HG03095 (cell line): ENCODE data around the gene ZDHHC16.
"Not testable (repeated sequence)": the region's sequence is repeated elsewhere in the genome, so short reads cannot be mapped to it uniquely, and the experiment has no call there.

Experiments
- ATAC-seq: cut with Tn5 transposase; IDR thresholded peaks from one replicate; pipeline ENCODE4 v1.9.1; 2021; ENCODE audit warnings: moderate library complexity; ENCODE audit not compliant: unreplicated experiment

The ZDHHC16 gene

DNA sequence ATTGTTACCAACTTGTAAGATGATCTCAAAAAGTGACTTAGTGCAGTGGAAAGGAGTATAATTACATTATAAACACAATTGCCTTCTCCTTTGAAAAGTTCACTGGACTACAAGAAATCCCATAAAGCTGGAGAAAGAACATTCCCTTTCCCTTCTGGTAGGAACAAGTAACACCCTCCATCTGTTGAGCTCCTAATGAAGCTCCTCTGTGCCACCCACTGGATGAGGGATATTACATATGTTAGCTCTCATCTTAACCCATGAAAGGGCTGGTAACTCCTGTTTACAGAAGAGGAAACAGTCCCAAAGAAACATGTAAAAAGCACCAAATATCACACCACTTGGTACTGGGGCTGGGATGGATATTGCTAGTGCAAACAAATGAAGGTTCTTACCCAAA is 11.9 kb upstream of the ZDHHC16 start:
- ATAC-seq: no peak

DNA sequence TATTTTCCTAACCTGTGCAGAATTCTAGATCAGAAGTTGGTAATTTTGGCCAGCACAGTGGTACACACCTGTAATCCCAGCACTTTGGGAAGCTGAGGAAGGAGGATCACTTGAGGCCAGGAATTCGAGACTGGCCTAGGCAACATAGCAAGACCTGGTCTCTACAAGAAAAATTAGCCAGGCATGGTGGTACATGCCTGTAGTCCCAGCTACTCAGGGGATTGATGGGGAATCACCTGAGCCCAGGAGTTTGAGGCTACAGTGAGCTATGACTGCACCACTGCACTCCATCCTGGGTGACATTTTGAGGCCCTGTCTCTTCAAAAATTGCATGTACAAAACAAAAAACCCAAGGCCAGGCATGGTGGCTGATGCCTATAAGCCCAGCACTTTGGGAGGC is 11.4 kb upstream of the ZDHHC16 start:
- ATAC-seq: no peak

GRCh38 chr10:97435211-97435610 is 10.8 kb upstream of the ZDHHC16 start:
- ATAC-seq: no peak

GRCh38 chr10:97442277-97442676 is 3.7 kb upstream of the ZDHHC16 start:
- ATAC-seq: no peak

GRCh38 chr10:97444212-97444611 is 1.8 kb upstream of the ZDHHC16 start:
- ATAC-seq: no peak

DNA sequence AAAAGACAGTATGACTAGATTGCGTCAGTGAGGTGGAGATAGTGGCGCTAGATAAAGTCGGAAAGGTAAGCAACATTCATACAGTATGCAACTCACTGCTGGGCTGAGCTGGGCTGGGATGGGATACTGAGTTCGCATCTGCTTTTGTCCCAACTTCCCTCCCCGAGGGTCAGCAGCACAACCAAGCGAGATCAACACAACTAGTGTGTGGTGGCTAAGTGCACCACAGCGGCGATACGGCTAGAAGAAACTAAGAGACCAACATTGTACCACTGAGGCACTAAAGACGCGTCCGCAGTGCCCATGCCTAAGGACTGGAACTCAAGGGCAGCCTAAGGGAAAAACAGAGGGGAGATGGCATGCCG is 636 bp upstream of the ZDHHC16 start:
- ATAC-seq: no peak

DNA sequence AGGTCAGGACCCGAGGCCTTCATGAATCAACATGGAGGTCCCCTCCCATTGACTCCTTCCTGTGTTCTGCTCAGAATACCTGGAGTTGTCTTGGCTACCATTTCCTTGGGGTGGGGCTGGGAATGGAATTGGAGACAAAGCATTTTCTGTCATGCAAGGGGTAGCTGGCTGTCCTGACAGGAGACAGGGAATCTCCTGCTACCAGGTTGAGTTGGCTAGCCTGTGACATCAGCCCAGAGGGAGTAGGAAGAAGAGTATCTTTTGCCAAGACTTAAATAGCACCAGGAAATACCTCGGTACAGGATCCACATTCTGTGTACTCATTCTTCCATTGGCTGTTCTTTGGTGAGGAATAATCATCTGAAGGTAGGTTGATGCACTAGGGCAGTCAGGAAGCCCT is 4.9 kb downstream of the ZDHHC16 start:
- ATAC-seq: no peak

DNA sequence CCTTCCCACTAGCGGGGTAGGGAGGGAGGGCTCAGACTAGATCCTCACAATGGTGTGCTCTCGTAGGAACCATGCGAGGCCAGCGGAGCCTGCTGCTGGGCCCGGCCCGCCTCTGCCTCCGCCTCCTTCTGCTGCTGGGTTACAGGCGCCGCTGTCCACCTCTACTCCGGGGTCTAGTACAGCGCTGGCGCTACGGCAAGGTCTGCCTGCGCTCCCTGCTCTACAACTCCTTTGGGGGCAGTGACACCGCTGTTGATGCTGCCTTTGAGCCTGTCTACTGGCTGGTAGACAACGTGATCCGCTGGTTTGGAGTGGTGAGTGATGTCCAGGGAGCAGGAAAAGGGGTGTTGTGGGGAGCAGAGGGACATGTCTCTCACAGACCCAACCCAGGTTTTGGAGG is 5.6 kb downstream of the ZDHHC16 start:
- ATAC-seq: no peak

DNA sequence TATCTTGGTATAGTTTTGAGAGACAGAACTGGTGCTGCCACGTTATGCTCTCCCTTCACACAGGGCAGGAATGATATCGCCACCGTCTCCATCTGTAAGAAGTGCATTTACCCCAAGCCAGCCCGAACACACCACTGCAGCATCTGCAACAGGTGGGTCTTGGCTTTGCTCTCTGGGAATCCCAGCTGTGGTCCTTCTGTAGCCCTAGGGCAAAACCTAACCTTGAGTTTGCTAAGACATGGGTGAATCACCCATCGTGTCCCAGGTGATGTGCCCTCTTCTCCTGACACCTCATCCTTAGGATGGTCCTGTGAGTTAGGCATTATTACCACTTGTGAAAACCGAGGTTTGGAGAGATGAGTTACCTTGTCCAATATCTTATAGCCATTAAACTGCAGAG is 6.4 kb downstream of the ZDHHC16 start:
- ATAC-seq: no peak

GRCh38 chr10:97454330-97455036 is 8.5 kb downstream of the ZDHHC16 start:
- ATAC-seq: no peak

DNA sequence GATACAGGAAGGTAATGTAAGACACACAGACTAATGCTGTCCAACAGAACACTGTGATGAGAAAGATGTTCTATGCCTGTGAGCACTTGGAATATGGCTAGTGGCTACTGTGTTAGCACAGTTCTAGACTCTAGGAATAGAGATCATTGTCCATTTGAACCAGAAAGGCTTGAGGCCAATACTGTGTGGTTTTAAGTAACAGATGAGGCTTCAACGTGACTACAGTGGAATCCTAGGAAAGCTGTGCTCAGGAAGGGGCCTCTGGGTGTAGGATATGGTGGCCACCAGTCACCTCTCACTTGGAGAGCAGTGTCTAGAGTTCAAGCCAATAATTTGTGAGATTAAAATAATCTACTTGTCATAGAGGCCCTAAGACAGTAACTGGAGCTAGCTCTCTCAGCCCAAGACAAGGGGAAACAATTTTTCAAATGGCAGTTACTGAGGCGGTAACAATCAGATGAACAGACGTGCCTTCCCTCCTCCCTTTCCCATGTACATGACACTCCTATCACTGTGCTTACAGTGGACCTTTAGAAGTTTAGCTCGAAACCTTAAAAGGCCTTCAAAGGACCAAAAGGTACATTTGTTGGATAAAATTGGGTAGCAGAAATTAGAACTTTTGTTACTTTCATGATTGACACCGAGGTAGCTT is 10.2 kb downstream of the ZDHHC16 start:
- ATAC-seq: no peak

DNA sequence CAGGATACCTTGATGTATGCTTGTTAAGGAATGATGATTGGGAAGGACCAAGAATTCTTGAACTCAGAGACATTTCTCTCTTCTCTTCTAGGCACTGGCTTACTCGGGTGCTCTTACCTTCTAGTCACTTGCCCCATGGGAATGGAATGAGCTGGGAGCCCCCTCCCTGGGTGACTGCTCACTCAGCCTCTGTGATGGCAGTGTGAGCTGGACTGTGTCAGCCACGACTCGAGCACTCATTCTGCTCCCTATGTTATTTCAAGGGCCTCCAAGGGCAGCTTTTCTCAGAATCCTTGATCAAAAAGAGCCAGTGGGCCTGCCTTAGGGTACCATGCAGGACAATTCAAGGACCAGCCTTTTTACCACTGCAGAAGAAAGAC is 10.7 kb downstream of the ZDHHC16 start:
- ATAC-seq: no peak

DNA sequence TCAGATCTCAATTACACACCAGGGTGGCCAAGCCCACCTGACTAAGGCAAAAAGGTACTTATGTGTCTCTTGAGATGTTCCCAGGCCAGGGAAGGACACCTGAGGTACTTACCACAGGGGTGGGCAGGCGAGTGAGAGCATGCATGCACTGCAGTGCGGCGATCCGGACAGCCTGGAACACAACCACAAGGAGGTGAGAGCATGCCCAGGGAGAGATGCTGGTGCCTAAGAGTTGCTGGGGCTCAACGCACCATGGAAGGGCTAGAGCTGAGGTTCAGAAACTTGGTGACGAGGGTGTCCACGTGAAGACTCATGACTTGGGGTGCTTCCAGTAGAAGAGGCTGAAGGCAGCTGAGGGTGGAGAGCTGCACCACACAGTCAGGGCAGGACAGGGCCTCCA is 13.1 kb downstream of the ZDHHC16 start:
- no peak for ATAC-seq

DNA sequence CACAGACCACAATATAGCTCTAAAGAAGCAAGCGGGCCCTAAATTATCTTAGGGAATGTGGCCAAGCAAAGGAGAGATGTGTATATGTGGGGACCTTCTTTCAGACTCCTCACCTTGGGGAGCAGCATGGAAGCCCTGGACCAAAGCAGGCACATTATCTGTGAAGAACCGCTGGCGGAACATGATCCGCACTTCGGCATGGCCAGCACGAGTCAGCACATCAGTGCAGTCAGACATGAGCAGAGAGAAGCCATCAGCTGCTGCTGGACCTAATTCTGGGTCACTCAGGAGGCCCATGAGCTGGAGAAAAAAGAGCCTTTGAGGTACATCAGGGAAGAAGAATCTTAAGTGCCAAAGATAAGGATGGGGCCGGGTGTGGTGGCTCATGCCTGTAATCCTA is 14.0 kb downstream of the ZDHHC16 start:
- ATAC-seq: no peak

- no peak for ATAC-seq
Observed at GRCh38 chr10:97462309-97462708, 16.3 kb downstream of the ZDHHC16 start.

GRCh38 chr10:97463363-97464132 is 17.6 kb downstream of the ZDHHC16 start:
- ATAC-seq: no peak

DNA sequence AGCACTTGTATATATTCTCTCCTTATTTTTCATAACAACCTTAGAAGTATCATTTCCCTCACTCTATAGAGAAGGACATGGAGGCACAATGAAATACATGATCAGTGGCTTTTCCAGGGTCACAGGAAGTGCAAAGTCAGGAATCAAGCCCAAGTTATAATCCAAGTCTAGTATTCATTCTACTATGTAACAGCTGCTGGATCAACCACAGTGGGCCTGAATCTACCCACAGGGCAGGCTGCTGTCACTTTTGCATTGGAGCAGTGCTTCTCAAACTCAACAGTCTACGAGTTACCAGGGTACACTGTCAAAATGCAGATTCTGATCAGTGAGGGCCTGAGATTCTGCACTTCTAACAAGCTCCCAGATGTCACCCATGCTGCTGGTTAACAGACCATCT is 18.3 kb downstream of the ZDHHC16 start:
- no peak for ATAC-seq

- no peak for ATAC-seq
Observed at GRCh38 chr10:97465982-97466381, 20.0 kb downstream of the ZDHHC16 start.

DNA sequence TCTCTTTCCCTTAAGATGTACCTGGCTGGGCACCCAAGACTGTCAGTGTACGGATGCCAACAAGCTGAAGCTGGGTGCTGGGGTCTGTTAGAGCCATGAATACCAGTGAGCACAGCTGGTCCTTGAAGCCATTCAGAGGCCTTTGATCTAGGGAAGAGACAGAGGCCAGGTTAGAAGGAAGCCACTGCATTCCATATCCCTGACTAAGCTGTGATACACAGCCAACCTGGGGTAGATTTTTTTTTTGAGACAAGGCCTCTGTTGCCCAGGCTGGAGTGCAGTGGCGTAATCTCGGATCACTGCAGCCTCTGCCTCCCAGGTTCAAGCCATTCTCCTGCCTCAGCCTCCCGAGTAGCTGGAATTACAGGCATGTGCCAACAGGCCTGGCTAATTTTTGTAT is 20.8 kb downstream of the ZDHHC16 start:
- no peak for ATAC-seq

- no peak for ATAC-seq
Observed at GRCh38 chr10:97468162-97468561, 22.2 kb downstream of the ZDHHC16 start.

- not testable (repeated sequence) for ATAC-seq
Observed at GRCh38 chr10:97468781-97469180, 22.8 kb downstream of the ZDHHC16 start.

GRCh38 chr10:97474918-97475317 is 28.9 kb downstream of the ZDHHC16 start:
- no peak for ATAC-seq
